Left lung (tissue), 10 donors: ENCODE data around the gene CSGALNACT2. TPM values are rescaled to one million over a fixed set of nuclear protein-coding genes. Genes with fewer than 3 reads are reported as not detected.

Source experiments
- ATAC-seq: fragments of 200-7000 bp; cut with Tn5 transposase; one replicate; pipeline ENCODE4 v1.9.1; 2020; ENCODE audit warnings: moderate library complexity
- DNase-seq, 4 donors: peaks; one replicate each; pipeline ENCODE4 v3.0.0-alpha.2; 2013 to 2020
- H3K27ac ChIP-seq, 2 donors: fragments of 200-600 bp; sonication (generic) in 1 of 2; one replicate each; pipeline versions ENCODE4 v1.5.0 to v1.8.0; 2020 to 2021
- H3K27me3 ChIP-seq, 2 donors: fragments of 200-600 bp; sonication (generic) in 1 of 2; one replicate each; pipeline versions ENCODE4 v1.5.0 to v1.8.0; 2020 to 2021
- H3K36me3 ChIP-seq, 2 donors: fragments of 200-600 bp; sonication (generic) in 1 of 2; one replicate each; pipeline versions ENCODE4 v1.5.0 to v1.8.0; 2020 to 2021
- H3K4me1 ChIP-seq, 2 donors: fragments of 200-600 bp; one replicate each; pipeline ENCODE4 v1.8.0; 2021
- H3K4me3 ChIP-seq, 2 donors: fragments of 200-600 bp; sonication (generic) in 1 of 2; one replicate each; pipeline versions ENCODE4 v1.5.0 to v1.8.0; 2020 to 2021; ENCODE audit warnings: mild to moderate bottlenecking in 1 of 2
- H3K9me3 ChIP-seq, 2 donors: fragments of 200-600 bp; sonication (generic) in 1 of 2; one replicate each; pipeline versions ENCODE4 v1.5.0 to v1.8.0; 2020 to 2021
- CTCF ChIP-seq, 2 donors: fragments of 200-600 bp; sonication (generic) in 1 of 2; IDR thresholded peaks; one replicate each; pipeline versions ENCODE4 v1.5.0 to v1.8.0; 2021; ENCODE audit warnings: antibody characterized with exemption in 2 of 2
- intact Hi-C, 2 donors: fragments of 100-400 bp; cut with DNase I; formaldehyde crosslinking; loops; one replicate each; pipeline versions ENCODE4 v1.11.2 to v1.14.2; 2022
- polyA plus RNA-seq, 6 donors: library from polyadenylated mRNA; unstranded; fragments of 120-200 nt; gene quantifications; one replicate each; pipeline ENCODE4 v1.2.1, GENCODE V29; 2013; ENCODE audit not compliant: insufficient read length in 6 of 6
- total RNA-seq, 2 donors: library from RNA; stranded (reverse); fragmentation: NEBNext Ultra II Directional; extraction: Animal tissue kit (Norgen Biotek cat#: 25700); gene quantifications; one replicate each; pipeline ENCODE4 v1.2.1, GENCODE V29; 2021
- donor health status: DM: no; HTN: yes; CAD: no.
- donor health status: DM: no; HTN: no; CAD: no.

The CSGALNACT2 gene
- total and polyA plus RNA-seq, 8 donors, result 31.4 to 45.0 (median 36.6) TPM

DNA sequence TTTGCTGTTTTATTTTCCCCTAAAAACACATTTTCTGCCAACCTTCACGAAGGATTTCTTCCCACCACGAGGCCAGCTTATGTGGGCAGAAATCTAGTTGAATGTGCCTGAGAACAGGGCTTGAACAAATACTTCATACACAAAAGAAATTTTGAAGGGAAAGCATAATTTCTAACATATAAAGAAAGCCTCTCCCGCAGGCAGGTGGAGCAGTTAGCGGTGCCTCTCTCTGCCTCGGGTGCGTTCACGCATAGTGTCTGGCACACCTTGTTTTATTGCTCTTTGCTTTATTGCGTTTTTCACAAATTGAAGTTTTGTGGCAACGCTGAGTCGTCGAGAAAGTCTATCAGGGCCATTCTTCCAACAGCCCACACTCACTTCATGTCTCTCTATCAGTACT lies 7.0 kb upstream of the CSGALNACT2 start:
- no peak overlapping the region for H3K4me3 ChIP-seq
- TF ChIP-seq CTCF (IDR thresholded peaks at IDR 0.05), result no peak
- peaks cover 4 to 31% of the 10 kb centered on the region in 2 donors for H3K4me1 ChIP-seq
- no peaks in the 10 kb centered on the region for H3K36me3 ChIP-seq
- ATAC-seq, result no peak
- H3K27me3 ChIP-seq, result no peaks in the 10 kb centered on the region
- DNase-seq, result no peak
- H3K9me3 ChIP-seq, result no peaks in the 10 kb centered on the region
- intact Hi-C loops, result no loop called here
- no peak overlapping the region for H3K27ac ChIP-seq

DNA sequence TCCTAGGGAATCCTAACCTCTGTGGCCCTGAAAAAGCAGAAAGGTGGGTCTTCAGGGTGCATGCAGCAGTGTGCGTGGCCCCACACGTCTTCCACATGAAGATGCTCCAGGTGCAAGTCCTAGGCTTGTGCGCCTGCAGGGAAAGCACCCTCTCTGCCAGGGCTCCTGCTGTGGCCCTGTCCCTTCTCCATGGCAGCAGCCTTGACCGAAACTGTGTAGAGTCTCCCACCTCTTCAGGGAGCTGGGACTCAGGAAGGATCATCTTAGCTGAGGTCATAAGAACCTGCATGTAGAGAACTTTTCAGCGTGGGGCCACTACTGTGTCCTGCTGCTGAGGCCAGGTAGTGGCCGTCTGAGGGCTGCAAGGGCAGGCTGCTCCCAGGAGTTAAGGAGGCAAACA lies 6.3 kb upstream of the CSGALNACT2 start:
- Histone ChIP-seq H3K27me3 (no peaks in the 10 kb centered on the region), H3K27ac (no peak overlapping the region), H3K36me3 (no peaks in the 10 kb centered on the region), H3K4me3 (no peak overlapping the region), H3K9me3 (no peaks in the 10 kb centered on the region), H3K4me1 (peaks cover 5 to 30% of the 10 kb centered on the region in 2 donors)
- no peak for ATAC-seq
- intact Hi-C loops, result no loop called here
- DNase-seq, result no peak
- TF ChIP-seq CTCF (IDR thresholded peaks at IDR 0.05), result no peak

DNA sequence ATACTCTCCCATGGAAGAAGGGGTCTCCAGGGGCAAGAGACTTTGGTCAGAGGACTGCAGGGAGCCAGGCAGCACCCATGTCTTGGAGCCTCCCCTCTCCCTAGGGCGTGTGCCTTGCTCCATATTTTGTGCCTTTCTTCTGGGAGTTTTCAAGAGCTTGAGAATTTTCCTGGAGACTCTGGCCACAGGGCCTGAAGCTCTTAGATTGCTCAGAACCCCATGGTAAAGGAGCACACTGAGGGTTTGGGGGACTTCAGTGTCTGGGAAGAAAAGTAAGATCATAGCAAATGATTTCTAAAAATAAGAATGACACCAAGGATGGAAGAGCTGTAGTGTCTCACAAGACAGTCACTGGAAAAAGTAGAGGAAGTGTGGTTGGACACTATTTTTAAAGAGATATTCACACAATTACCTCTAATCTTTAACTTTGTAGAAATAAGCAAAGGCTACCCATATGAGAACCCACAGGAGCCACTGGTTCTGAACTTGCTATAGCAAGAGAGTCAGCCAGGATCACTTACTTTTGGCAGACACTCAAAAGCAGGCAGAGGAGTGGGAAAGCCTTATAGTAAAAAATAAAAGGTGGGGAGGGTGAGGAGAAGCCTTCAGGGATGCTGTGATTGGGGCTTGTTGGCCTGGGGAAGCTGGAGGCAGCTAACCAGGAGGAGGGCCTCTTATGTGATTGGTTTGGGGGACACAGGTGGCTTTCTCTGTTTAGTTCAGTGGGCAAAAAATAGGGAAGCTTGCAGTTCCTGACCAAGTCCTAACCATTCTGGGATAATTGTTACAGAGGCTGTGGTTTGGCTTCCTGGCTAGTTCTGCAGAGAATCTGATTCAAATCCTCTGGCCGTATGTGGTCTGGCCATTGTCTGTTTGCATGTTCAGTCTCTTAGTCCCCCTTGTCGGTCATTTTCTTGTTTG lies 5.1 kb upstream of the CSGALNACT2 start:
- Histone ChIP-seq H3K9me3 (no peaks in the 10 kb centered on the region), H3K4me3 (no peak overlapping the region), H3K27ac (no peak overlapping the region), H3K36me3 (no peaks in the 10 kb centered on the region), H3K4me1 (peaks cover 9 to 35% of the 10 kb centered on the region in 2 donors), H3K27me3 (no peaks in the 10 kb centered on the region)
- ATAC-seq (no peak), DNase-seq (peak in 1 of 4 donors; percentile 10)
- intact Hi-C loops, result no loop called here
- TF ChIP-seq CTCF (IDR thresholded peaks at IDR 0.05), result no peak

GRCh38 chr10:43134126-43134905 lies 3.9 kb upstream of the CSGALNACT2 start:
- DNase-seq, result no peak
- no peaks in the 10 kb centered on the region for H3K36me3 ChIP-seq
- no peak overlapping the region for H3K4me3 ChIP-seq
- H3K27ac ChIP-seq, result no peak overlapping the region
- peaks cover 6 to 26% of the 10 kb centered on the region in 2 donors for H3K4me1 ChIP-seq
- no peaks in the 10 kb centered on the region for H3K9me3 ChIP-seq
- ATAC-seq, result no peak
- no peaks in the 10 kb centered on the region for H3K27me3 ChIP-seq
- TF ChIP-seq CTCF (IDR thresholded peaks at IDR 0.05), result no peak
- intact Hi-C loops, result no loop called here

DNA sequence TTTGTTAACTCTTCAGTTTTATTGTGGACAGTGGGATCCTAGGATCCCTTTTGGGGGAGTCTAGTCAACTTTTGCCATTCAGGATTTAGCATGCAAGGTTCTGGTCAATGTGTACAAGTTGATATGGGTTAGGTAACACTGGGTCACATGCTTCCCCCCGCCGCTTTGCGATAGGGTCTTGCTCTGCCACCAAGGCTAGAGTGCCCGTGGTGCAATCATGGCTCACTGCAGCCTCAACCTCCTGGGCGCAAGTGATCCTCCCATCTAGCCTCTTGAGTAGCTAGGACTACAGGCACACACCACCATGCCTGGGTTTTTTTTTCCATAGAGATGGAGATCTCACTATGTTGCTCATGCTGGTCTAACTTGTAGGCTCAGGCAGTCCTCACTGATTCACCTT lies 3.2 kb upstream of the CSGALNACT2 start:
- H3K9me3 ChIP-seq, result no peaks in the 10 kb centered on the region
- no peaks in the 10 kb centered on the region for H3K36me3 ChIP-seq
- H3K27ac ChIP-seq, result no peak overlapping the region
- peaks cover 13 to 27% of the 10 kb centered on the region in 2 donors for H3K4me1 ChIP-seq
- DNase-seq (no peak), ATAC-seq (no peak)
- TF ChIP-seq CTCF (IDR thresholded peaks at IDR 0.05), result no peak
- no peak overlapping the region for H3K4me3 ChIP-seq
- no peaks in the 10 kb centered on the region for H3K27me3 ChIP-seq
- intact Hi-C loops, result no loop called here
